GM12865 (cell line): Measurements from ENCODE around the gene MYH10.

Source experiments
- DNase-seq: peaks from one replicate; pipeline ENCODE4 v3.0.0; 2010; ENCODE audit warnings: low read depth
- H3K4me3 ChIP-seq: 2 replicates; pipeline ENCODE4 v1.5.1; 2011; ENCODE audit warnings: mild to moderate bottlenecking, low read depth, low read length, control low read depth
- CTCF ChIP-seq: IDR thresholded peaks from 2 replicates; pipeline ENCODE4 v1.5.1; 2011; ENCODE audit warnings: low read length, control low read depth, low read depth, inconsistent platforms; ENCODE audit not compliant: insufficient read depth; ENCODE audit errors: missing control alignments

MYH10 gene

GRCh38 chr17:8479431-8479947, 151.0 kb downstream of the MYH10 start:
- no peak overlapping the region for H3K4me3 ChIP-seq
- TF ChIP-seq CTCF = no peak
- no peak for DNase-seq

- no peak for TF ChIP-seq CTCF
- no peak overlapping the region for H3K4me3 ChIP-seq
- DNase-seq = no peak
These were observed 152.6 kb downstream of the MYH10 start for GRCh38 chr17:8477715-8478441.

- DNase-seq = no peak
- TF ChIP-seq CTCF = no peak
- no peak overlapping the region for H3K4me3 ChIP-seq
These were observed 153.4 kb downstream of the MYH10 start for GRCh38 chr17:8477171-8477570.

GRCh38 chr17:8476741-8477140, 153.8 kb downstream of the MYH10 start:
- DNase-seq = no peak
- no peak overlapping the region for H3K4me3 ChIP-seq

GRCh38 chr17:8475781-8476180, 154.7 kb downstream of the MYH10 start:
- DNase-seq = no peak
- no peak overlapping the region for H3K4me3 ChIP-seq
- no peak for TF ChIP-seq CTCF

More at GRCh38 chr17:8476741-8477140, 153.8 kb downstream of the MYH10 start:
- no peak for TF ChIP-seq CTCF

DNA sequence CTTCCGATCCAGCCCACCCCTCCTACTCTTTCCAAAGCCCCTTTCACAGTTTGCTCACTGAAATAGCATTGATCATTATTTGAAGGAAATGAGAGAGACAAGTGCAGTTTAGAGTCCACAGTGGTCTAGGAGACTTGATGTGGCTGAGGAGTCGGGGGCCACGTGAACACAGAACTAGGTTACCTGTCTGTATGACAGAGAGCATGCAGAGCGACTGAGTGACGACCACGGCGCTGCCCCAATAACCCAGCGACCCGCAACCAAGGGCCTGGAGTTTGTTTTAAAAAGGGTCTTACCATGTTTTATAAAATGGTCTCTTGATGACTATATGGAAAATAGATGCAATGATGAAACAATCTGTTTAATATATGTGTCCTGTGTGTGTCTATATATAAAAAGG, 155.3 kb downstream of the MYH10 start:
- TF ChIP-seq CTCF = no peak
- DNase-seq = no peak
- H3K4me3 ChIP-seq = no peak overlapping the region

GRCh38 chr17:8474826-8475225, 155.7 kb downstream of the MYH10 start:
- TF ChIP-seq CTCF = no peak
- H3K4me3 ChIP-seq = no peak overlapping the region
- DNase-seq = no peak
